IPS DF 6.9 (cell line): Measurements from ENCODE around the gene SMLR1.

Source experiments
- DNase-seq: peaks from one replicate; pipeline ENCODE4 v3.0.0-alpha.2; 2013; ENCODE audit warnings: low read depth, low spot score
- H3K27ac ChIP-seq: one replicate; pipeline ENCODE4 v1.5.1; 2013; ENCODE audit warnings: low read length, control low read depth
- H3K27me3 ChIP-seq: 2 replicates; pipeline ENCODE4 v1.6.1; 2013; ENCODE audit warnings: mild to moderate bottlenecking, low read length; ENCODE audit not compliant: control insufficient read depth, insufficient read depth
- H3K36me3 ChIP-seq: 2 replicates; pipeline ENCODE4 v1.6.1; 2013; ENCODE audit warnings: low read length; ENCODE audit not compliant: control insufficient read depth, insufficient read depth
- H3K4me1 ChIP-seq: 2 replicates; pipeline ENCODE4 v1.6.1; 2013; ENCODE audit warnings: low read length; ENCODE audit not compliant: control insufficient read depth, insufficient read depth
- H3K4me3 ChIP-seq: 2 replicates; pipeline ENCODE4 v1.5.1; 2013; ENCODE audit warnings: mild to moderate bottlenecking, low read length
- H3K9me3 ChIP-seq: 2 replicates; pipeline ENCODE4 v1.6.1; 2013; ENCODE audit warnings: low read length, inconsistent platforms; ENCODE audit not compliant: control insufficient read depth, insufficient read depth
- WGBS: extraction: QIAGEN DNeasy Blood & Tissue Kit; methylation state at CpG from one replicate; pipeline ENCODE4 v1.1.7; 2013; ENCODE audit warnings: mixed read lengths, missing lambda C conversion rate; ENCODE audit not compliant: insufficient read length, insufficient coverage; 5-methylcytosine and 5-hydroxymethylcytosine counted together

The SMLR1 gene

DNA sequence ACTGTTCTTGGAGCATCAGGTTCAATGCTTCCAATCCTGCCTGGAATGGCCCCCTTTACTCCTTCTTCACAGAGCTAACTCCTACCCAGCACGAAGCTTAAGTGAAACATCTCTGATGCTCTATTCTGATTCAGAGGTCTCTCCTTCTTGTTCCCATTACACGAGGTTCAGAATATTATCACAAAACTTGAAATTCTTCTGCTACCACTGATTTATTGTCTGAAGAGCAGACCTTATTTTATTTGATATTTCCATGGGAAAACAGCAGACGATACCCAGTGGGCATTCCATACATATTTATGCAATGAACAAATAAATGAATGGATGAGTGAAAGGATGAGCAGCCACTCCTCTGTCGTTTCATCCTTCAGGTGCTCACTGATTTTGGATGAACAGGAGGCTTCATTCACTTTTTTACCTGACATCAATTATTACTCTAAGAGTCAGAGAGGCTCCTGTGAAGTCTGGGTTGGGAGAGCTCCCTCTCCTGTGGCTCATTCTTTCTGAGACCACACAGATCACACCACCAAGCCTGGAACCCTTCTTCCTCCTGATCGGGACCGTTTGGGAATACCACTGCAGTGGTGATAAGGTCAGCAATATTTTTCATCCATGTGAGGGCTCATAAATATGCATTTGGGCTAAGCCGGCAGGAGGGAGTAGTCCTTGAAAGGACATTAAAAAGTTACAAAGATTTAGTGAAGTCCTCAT lies 25.8 kb downstream of the SMLR1 start:
- Histone ChIP-seq H3K4me1 (no peaks in the 10 kb centered on the region), H3K27me3 (no peaks in the 10 kb centered on the region), H3K4me3 (no peak overlapping the region), H3K36me3 (no peaks in the 10 kb centered on the region), H3K27ac (no peak overlapping the region), H3K9me3 (no peaks in the 10 kb centered on the region)
- WGBS = no CpG with 5 or more reads among the region's 7 CpGs
- DNase-seq = no peak

DNA sequence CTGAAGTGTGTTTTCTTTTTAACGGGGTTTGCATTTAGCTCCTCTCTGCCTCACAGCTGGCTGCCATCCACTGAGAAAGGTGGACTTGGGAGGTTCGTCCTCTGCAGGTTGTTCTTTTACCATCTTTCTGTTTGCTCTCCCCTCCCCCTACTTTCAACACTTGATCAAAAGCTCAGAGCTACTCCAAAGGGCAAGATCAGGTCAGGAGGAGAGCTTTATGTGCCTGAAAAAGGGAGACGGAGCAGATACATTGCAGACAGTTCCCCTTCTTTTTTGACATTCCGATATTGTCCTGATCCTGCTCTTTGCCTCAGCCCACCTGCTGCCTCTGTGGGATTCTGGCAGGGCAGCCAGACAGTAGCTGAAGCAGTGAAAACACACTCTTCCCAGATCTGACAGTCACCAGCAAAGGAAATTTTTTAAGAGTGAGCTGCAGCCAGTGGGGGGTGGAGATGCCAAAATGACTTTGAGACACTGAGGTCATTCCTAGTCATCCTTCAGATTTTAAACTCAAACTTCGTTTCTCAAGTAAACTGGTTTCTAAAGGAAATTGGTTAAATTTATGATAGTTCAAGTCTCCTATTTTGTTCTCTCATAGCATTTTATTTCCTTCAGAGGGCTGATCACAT lies 26.5 kb downstream of the SMLR1 start:
- no peaks in the 10 kb centered on the region for H3K36me3 ChIP-seq
- no peaks in the 10 kb centered on the region for H3K4me1 ChIP-seq
- no peaks in the 10 kb centered on the region for H3K9me3 ChIP-seq
- no peak for DNase-seq
- H3K27ac ChIP-seq = no peak overlapping the region
- no CpG with 5 or more reads among the region's 5 CpGs for WGBS
- no peaks in the 10 kb centered on the region for H3K27me3 ChIP-seq
- no peak overlapping the region for H3K4me3 ChIP-seq

DNA sequence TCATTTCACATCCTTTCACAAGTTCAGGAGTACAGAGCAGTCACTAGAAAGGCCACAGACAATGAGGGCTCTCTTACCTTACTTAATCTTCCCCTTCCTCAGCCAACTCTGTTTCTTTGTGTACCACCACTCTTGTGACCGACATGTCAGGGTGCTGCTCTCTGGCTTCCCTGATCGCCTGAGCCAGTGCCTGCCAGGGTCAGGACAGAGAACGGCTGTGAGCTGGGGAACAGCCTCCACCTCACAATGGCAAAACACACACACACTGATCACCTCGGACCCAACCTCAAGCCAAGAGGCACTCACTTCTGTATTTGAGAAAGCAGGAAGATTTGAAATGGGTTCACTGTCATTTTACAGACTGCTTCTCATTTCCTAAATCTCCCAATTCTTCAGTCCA lies 30.8 kb downstream of the SMLR1 start:
- Histone ChIP-seq H3K4me3 (no peak overlapping the region), H3K36me3 (no peaks in the 10 kb centered on the region), H3K4me1 (no peaks in the 10 kb centered on the region), H3K9me3 (no peaks in the 10 kb centered on the region), H3K27me3 (no peaks in the 10 kb centered on the region), H3K27ac (no peak overlapping the region)
- no peak for DNase-seq
- no CpG with 5 or more reads among the region's 4 CpGs for WGBS

DNA sequence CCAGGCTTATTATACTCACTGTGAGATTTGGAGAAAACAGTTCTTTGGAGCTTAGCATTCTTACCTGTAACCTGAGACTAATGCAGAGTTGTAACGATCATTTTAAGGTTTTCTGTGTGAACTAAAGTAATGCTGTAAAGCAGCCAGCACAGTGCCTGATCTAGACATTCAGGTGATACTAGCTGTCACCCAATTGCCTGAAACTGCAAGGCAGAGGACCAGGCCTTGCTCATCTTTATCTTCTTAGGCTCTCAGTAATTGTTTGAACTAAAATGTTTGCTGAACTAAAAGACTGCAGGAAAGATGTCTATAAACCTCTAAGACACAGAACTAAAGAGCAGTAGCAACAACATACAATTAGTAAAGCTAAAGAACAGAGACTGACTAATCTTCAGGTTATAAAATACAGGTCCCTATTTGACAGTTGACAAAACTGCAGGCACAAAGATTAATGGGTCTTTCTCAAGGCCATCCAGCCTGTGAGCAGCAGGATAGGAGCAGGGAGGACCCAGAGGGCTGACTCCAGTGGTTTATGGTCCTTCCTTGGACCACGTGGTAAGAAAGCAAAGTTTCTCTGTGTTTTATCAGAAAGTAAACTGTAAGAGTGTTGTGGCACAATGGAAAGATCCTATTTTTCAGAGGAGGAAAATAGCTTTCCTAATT lies 31.4 kb downstream of the SMLR1 start:
- H3K36me3 ChIP-seq = no peaks in the 10 kb centered on the region; the same call in 1 of the 2 replicates
- WGBS = no CpG with 5 or more reads among the region's 2 CpGs
- no peak overlapping the region for H3K4me3 ChIP-seq
- no peak overlapping the region for H3K27ac ChIP-seq
- no peaks in the 10 kb centered on the region for H3K4me1 ChIP-seq
- no peaks in the 10 kb centered on the region for H3K27me3 ChIP-seq
- DNase-seq = no peak
- H3K9me3 ChIP-seq = no peaks in the 10 kb centered on the region

DNA sequence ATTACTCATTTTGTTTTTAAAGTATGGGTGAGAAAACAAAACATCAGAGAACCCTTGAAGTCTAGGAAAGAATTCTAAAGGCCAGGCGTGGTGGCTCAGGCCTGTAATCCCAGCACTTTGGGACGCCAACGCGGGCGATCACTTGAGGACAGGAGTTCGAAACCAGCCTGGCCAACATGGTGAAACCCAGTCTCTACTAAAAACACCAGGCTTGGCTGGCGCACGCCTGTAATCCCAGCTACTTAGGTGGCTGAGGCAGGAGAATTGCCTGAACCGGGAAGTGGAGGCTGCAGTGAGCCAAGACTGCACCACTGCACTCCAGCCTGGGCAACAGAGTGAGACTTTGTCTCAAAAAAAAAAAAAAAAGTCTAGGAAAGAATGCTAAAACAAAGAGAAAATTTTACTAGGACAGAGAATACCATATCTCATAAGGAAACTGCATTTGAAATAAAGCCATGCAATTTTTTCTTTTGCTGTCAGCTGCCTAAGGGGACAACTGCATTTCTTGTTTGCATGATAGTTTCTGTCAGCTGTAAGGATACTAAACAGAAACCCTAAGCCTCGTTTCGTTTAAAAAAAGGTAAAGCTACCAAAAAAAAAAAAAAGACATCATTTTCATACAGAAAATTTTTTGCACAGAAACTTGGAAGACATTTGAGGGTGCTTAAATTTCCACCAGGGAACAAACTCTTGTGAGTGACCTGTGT lies 32.1 kb downstream of the SMLR1 start:
- H3K27ac ChIP-seq = no peak overlapping the region
- H3K4me3 ChIP-seq = no peak overlapping the region
- H3K36me3 ChIP-seq = no peaks in the 10 kb centered on the region; the same call in 1 of the 2 replicates
- H3K4me1 ChIP-seq = no peaks in the 10 kb centered on the region
- H3K9me3 ChIP-seq = no peaks in the 10 kb centered on the region
- no CpG with 5 or more reads among the region's 11 CpGs for WGBS
- H3K27me3 ChIP-seq = no peaks in the 10 kb centered on the region
- no peak for DNase-seq

DNA sequence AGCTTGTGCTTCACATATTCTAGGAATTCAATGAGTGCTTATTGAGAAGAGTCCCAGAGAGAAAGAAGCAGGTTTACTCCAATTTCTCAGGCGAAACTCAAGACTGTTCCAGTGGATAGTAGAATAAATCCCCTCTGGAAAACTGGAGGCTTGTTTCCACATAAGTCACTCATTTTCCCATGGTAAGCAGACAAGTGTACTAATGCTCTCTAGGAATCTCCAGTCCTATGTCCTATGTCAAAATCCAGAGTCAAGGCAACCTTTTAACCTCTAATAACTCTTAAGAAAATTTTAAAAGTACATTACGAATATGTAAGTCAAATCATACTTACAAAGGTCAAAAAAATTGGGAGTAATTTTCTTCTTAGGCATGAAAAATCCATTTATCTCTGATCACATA lies 35.2 kb downstream of the SMLR1 start:
- Histone ChIP-seq H3K27me3 (no peaks in the 10 kb centered on the region), H3K9me3 (no peaks in the 10 kb centered on the region), H3K27ac (no peak overlapping the region), H3K4me3 (no peak overlapping the region), H3K4me1 (no peaks in the 10 kb centered on the region), H3K36me3 (no peaks in the 10 kb centered on the region; the same call in 1 of the 2 replicates)
- no CpG with 5 or more reads among the region's 2 CpGs for WGBS
- DNase-seq = no peak

DNA sequence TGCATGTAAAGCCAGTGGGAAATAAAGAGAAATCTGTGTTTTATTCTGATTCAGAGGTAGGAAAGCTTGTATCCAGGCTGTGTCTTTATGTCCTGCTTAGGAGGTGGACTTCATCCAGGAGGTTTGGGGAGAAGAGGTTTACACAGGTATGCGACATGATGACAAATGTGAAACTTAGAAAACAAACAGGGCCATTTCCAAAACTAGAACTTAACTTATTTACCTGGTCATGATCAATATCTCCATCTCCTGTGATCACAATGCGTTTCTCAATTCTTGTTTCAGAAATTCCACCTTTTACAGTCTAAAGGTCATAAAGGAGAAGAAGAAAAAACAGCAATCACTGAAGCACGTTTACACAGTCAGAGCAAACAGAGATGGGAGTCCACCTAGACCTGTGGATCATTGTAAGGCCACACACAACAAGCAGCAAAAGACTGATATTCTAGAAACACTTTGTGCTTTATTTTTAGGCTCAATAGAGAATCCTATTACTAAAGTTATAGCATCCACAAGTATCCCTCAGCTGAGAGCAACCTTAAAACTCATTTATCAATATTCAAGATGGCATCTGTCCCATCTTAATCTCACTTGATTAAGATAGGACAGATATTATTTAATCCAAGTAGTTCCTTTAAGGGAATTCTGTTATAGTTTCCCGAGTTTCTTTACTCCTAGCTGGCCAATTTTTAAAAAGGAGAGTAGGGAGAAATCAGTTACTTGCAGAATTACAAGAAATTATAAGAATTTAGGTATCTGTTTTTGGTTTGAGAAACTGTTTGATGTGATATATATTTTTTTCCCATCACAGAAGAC lies 36.4 kb downstream of the SMLR1 start:
- Histone ChIP-seq H3K27me3 (no peaks in the 10 kb centered on the region), H3K27ac (no peak overlapping the region), H3K4me3 (no peak overlapping the region), H3K9me3 (no peaks in the 10 kb centered on the region), H3K36me3 (no peaks in the 10 kb centered on the region; the same call in 1 of the 2 replicates), H3K4me1 (no peaks in the 10 kb centered on the region)
- WGBS = no CpG with 5 or more reads among the region's 4 CpGs
- DNase-seq = no peak

DNA sequence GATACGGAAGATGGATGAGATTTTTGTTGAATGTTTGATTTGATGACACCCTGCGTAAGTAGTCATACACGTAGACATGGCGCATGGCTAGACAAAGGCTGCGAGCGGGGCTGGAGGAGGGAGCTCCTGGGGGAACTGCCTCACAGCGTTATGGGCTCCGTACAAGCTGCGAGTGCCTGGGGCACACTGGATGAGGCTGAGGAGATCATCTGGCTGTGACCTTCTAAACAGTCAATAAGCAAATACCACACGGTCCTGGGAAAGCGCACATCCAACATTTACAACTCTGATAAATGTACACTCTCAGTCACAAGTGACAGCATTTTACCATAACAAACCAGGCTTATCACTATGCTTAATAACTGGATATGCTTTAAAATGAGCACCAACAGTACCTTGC lies 37.1 kb downstream of the SMLR1 start:
- Histone ChIP-seq H3K4me3 (no peak overlapping the region), H3K9me3 (no peaks in the 10 kb centered on the region), H3K36me3 (peaks cover under 1% of the 10 kb centered on the region; the same call in 1 of the 2 replicates), H3K27ac (no peak overlapping the region), H3K4me1 (no peaks in the 10 kb centered on the region; the same call in 1 of the 2 replicates), H3K27me3 (no peaks in the 10 kb centered on the region)
- 100% methylated on average over 1 of the region's 11 CpGs for WGBS
- no peak for DNase-seq

DNA sequence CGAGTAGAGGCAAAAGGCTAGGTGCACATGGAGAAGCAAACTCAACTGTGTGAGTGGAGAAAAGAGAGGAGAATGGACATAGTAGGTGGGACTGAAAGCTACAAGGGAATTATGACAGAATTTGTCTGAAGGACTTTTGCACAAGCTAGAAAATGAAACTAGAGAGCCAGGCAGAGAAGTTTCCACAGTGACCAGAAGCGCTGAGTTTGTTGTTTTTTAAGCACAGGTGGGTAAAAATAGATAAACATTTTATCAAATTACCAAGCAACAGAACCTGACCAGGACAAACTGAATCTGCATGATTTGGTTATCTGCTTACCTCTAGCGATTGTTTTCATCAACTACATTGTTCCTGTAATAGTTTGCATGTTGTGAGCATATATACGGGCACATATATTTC lies 38.6 kb downstream of the SMLR1 start:
- peaks cover 4% of the 10 kb centered on the region; the same call in 1 of the 2 replicates for H3K36me3 ChIP-seq
- WGBS = no CpG with 5 or more reads among the region's 4 CpGs
- H3K4me3 ChIP-seq = no peak overlapping the region
- H3K27me3 ChIP-seq = no peaks in the 10 kb centered on the region
- H3K27ac ChIP-seq = no peak overlapping the region
- DNase-seq = no peak
- H3K4me1 ChIP-seq = no peaks in the 10 kb centered on the region; the same call in 1 of the 2 replicates
- H3K9me3 ChIP-seq = no peaks in the 10 kb centered on the region
